IMR-90 (cell line): ENCODE measurements around the gene MRTFA.

Experiments
- CHD1 ChIP-seq: IDR thresholded peaks from 2 replicates; pipeline ENCODE4 v1.6.1; 2012; ENCODE audit warnings: low read depth, low read length, improper control_type of control experiment
- CTCF ChIP-seq: conservative IDR thresholded peaks from 2 replicates; pipeline ENCODE4 v1.5.1; 2012; ENCODE audit warnings: mild to moderate bottlenecking, low read depth, low read length, improper control_type of control experiment
- FOS ChIP-seq: fragments of 150-350 bp; IDR thresholded peaks from 2 replicates; pipeline ENCODE4 v1.6.1; 2016; ENCODE audit warnings: low read depth, low read length
- MAZ ChIP-seq: IDR thresholded peaks from 2 replicates; pipeline ENCODE4 v1.6.1; 2012; ENCODE audit warnings: low read depth, mild to moderate bottlenecking, low read length, improper control_type of control experiment, moderate library complexity, borderline replicate concordance
- NFE2L2 ChIP-seq: fragments of 150-350 bp; IDR thresholded peaks from 2 replicates; pipeline ENCODE4 v1.6.1; 2016; ENCODE audit warnings: low read depth, mild to moderate bottlenecking, low read length
- POLR2A ChIP-seq: IDR thresholded peaks from 2 replicates; pipeline ENCODE4 v1.6.1; 2012; ENCODE audit warnings: mild to moderate bottlenecking, low read depth, low read length
- SMC3 ChIP-seq: fragments of 150-350 bp; IDR thresholded peaks from 2 replicates; pipeline ENCODE4 v1.6.1; 2016; ENCODE audit warnings: low read depth, mild to moderate bottlenecking, antibody characterized with exemption, low read length, moderate library complexity
- USF2 ChIP-seq: fragments of 150-350 bp; IDR thresholded peaks from 2 replicates; pipeline ENCODE4 v1.6.1; 2017; ENCODE audit warnings: mild to moderate bottlenecking, antibody characterized with exemption, low read length, low read depth

DNA sequence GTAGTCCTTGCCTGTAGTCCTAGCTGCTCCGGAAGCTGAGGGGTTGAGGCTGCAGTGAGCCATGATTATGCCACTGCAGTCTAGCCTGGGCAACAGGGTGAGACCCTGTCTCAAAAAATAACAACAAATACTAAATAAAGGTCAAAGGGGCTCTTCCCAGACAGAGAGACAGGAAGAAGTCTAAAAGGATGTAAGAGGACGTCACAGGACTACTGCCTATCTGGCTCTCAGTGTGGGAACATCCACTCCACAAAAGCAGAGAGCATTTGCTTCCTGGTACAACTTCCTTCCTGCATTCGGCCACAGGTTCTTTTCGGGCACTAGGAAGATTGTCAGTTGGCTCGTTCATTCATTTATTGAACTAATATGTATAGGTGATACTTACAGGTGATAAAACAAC, 155.5 kb downstream of the MRTFA start:
- TF ChIP-seq POLR2A (no peak), USF2 (no peak), CTCF (no peak), CHD1 (no peak), NFE2L2 (no peak), SMC3 (no peak), FOS (no peak), MAZ (no peak)
